B cell (primary cell): ENCODE data around the gene ZCCHC24. TPM values are rescaled to one million over a fixed set of nuclear protein-coding genes. Genes with fewer than 3 reads are reported as not detected.

ENCODE experiments used
- ATAC-seq: fragments of 200-7000 bp; cut with Tn5 transposase; one replicate; pipeline ENCODE4 v1.10.0; 2021; ENCODE audit warnings: low read depth, mild to moderate bottlenecking, moderate number of reproducible peaks, moderate library complexity
- CTCF ChIA-PET: fragments of 350-600 bp; sonication (Branson Sonifier 250); formaldehyde crosslinking; loops from one replicate; lab custom pipeline; 2021; ENCODE audit warnings: antibody characterized with exemption, inconsistent platforms; lab: Charles Lee
- POLR2A ChIA-PET: fragments of 350-600 bp; sonication (Branson Sonifier 250); formaldehyde crosslinking; loops from one replicate; lab custom pipeline; 2021; ENCODE audit warnings: antibody characterized with exemption; lab: Charles Lee
- DNase-seq: peaks from one replicate; pipeline ENCODE4 v3.0.0; 2013
- H2AFZ ChIP-seq: 2 replicates; pipeline ENCODE4 v1.6.1; 2012; ENCODE audit warnings: mild to moderate bottlenecking, low read depth, low read length; ENCODE audit not compliant: insufficient read depth, poor library complexity, severe bottlenecking
- H3K27ac ChIP-seq, 2 donors: 1 replicate in 1 of 2; 2 replicates in 1 of 2; pipeline ENCODE4 v1.5.1; 2012 to 2013; ENCODE audit warnings: low read length in 2 of 2, mild to moderate bottlenecking in 2 of 2, moderate library complexity in 1 of 2
- H3K27me3 ChIP-seq, 4 experiments: fragments of 200-600 bp in 1 of 4; sonication (generic) in 1 of 4; replicated peaks in 1 of 4; 1 replicate in 2 of 4; 2 replicates in 2 of 4; pipeline versions ENCODE4 v1.6.1 to v1.7.0; 2013 to 2016; ENCODE audit warnings: low read length in 3 of 4, mild to moderate bottlenecking in 2 of 4, mixed read lengths in 1 of 4, moderate library complexity in 1 of 4; ENCODE audit not compliant: insufficient read depth in 4 of 4, control insufficient read depth in 3 of 4; ENCODE audit errors: control extremely low read depth in 1 of 4
- H3K36me3 ChIP-seq, 2 experiments: replicated peaks in 1 of 2; 1 replicate in 1 of 2; 2 replicates in 1 of 2; pipeline versions ENCODE4 v1.6.1 to v1.7.1; 2013; ENCODE audit warnings: low read length in 1 of 2; ENCODE audit not compliant: insufficient read depth in 2 of 2, control insufficient read depth in 1 of 2; ENCODE audit errors: control extremely low read depth in 1 of 2, extremely low read depth in 1 of 2
- H3K4me1 ChIP-seq, 2 donors: fragments of 200-600 bp in 1 of 2; sonication (generic) in 1 of 2; 1 replicate in 1 of 2; 2 replicates in 1 of 2; pipeline versions ENCODE4 v1.5.1 to v1.6.1; 2013 to 2017; ENCODE audit warnings: low read length in 2 of 2; ENCODE audit not compliant: control insufficient read depth in 2 of 2, insufficient read depth in 2 of 2
- H3K4me2 ChIP-seq: replicated peaks from 2 replicates; pipeline ENCODE3; 2012; ENCODE audit warnings: mild to moderate bottlenecking, low read depth, low read length; ENCODE audit not compliant: poor library complexity, severe bottlenecking
- H3K4me3 ChIP-seq, 5 experiments: fragments of 200-600 bp in 1 of 5; sonication (generic) in 1 of 5; 1 replicate in 3 of 5; 2 replicates in 2 of 5; pipeline versions ENCODE4 v1.5.1 to v1.7.0; 2011 to 2016; ENCODE audit warnings: low read length in 4 of 5, mild to moderate bottlenecking in 4 of 5, low read depth in 2 of 5, control low read depth in 1 of 5, moderate library complexity in 1 of 5; ENCODE audit not compliant: insufficient read depth in 1 of 5; ENCODE audit errors: control extremely low read depth in 1 of 5, extremely low read depth in 1 of 5
- H3K79me2 ChIP-seq: fragments of 200-600 bp; sonication (generic); one replicate; pipeline ENCODE4 v1.6.0; 2016; ENCODE audit warnings: low read length; ENCODE audit not compliant: control insufficient read depth, insufficient read depth
- H3K9ac ChIP-seq: fragments of 200-600 bp; sonication (generic); 2 replicates; pipeline ENCODE4 v1.6.1; 2017; ENCODE audit warnings: mild to moderate bottlenecking, low read length, moderate library complexity
- H3K9me3 ChIP-seq, 3 donors: one replicate each; pipeline versions ENCODE4 v1.6.1 to v1.7.1; 2013; ENCODE audit warnings: low read length in 2 of 3; ENCODE audit not compliant: control insufficient read depth in 2 of 3, insufficient read depth in 1 of 3; ENCODE audit errors: control extremely low read depth in 1 of 3
- H4K20me1 ChIP-seq: 2 replicates; pipeline ENCODE4 v1.6.0; 2012; ENCODE audit warnings: mild to moderate bottlenecking, low read length; ENCODE audit not compliant: insufficient read depth, control insufficient read depth, poor library complexity, severe bottlenecking
- H3K27ac Mint-ChIP-seq: one replicate; pipeline ENCODE4 v1.8.0; 2021; ENCODE audit warnings: mixed read lengths
- H3K27me3 Mint-ChIP-seq: one replicate; pipeline ENCODE4 v1.8.0; 2021; ENCODE audit warnings: mixed read lengths
- H3K4me1 Mint-ChIP-seq: one replicate; pipeline ENCODE4 v1.8.0; 2021; ENCODE audit warnings: mixed read lengths
- H3K4me3 Mint-ChIP-seq: one replicate; pipeline ENCODE4 v1.8.0; 2021; ENCODE audit warnings: mixed read lengths
- H3K9me3 Mint-ChIP-seq: one replicate; pipeline ENCODE4 v1.8.0; 2022; ENCODE audit warnings: mixed read lengths; ENCODE audit not compliant: insufficient read depth
- CTCF ChIP-seq: fragments of 200-600 bp; IDR thresholded peaks from one replicate; pipeline ENCODE4 v1.8.0; 2022; ENCODE audit warnings: antibody characterized with exemption, mild to moderate bottlenecking
- EZH2 ChIP-seq: IDR thresholded peaks from 2 replicates; pipeline ENCODE4 v1.6.1; 2012; ENCODE audit warnings: borderline replicate concordance, low read depth, mild to moderate bottlenecking, moderate library complexity, low read length; ENCODE audit not compliant: insufficient read depth, poor library complexity, severe bottlenecking
- WGBS: methylation state at CpG from one replicate; pipeline ENCODE4 v1.1.5; 2013; ENCODE audit warnings: missing lambda C conversion rate; ENCODE audit not compliant: insufficient coverage; 5-methylcytosine and 5-hydroxymethylcytosine counted together
- intact Hi-C: fragments of 100-400 bp; cut with micrococcal nuclease; formaldehyde crosslinking; loops from one replicate; pipeline ENCODE4 v1.10.0; 2022
- polyA plus RNA-seq: library from polyadenylated mRNA; depleted of rRNA; stranded (reverse); fragments of >200 nt; gene quantifications from 2 replicates; pipeline ENCODE4 v1.2.3, GENCODE V29; 2012
- total RNA-seq, 2 donors: library from RNA; stranded (reverse); fragments of 120-200 nt in 1 of 2; gene quantifications; 1 replicate in 1 of 2; 2 replicates in 1 of 2; pipeline versions ENCODE4 v1.2.3 to v1.2.4, GENCODE V29; 2013 to 2022

The ZCCHC24 gene
- total and polyA plus RNA-seq, 2 donors (not counting 1 experiment from before 2014, with no cell fraction given) = 0.34 to 2.3 TPM

- Histone ChIP-seq H2AFZ (no peak overlapping the region), H3K27me3 (peaks cover 0 to 20% (median 10%) of the 10 kb centered on the region in 4 experiments), H3K27ac (no peak overlapping the region), H4K20me1 (peaks cover 7% of the 10 kb centered on the region), H3K4me2 (no peak overlapping the region), H3K36me3 (no peaks in the 10 kb centered on the region), H3K4me1 (peaks cover 14 to 20% of the 10 kb centered on the region in 2 donors), H3K79me2 (no peaks in the 10 kb centered on the region), H3K9me3 (peaks cover 0 to 2% (median 0%) of the 10 kb centered on the region in 3 donors), H3K9ac (no peak overlapping the region), H3K4me3 (no peak overlapping the region)
- POLR2A ChIA-PET = no interaction called here
- ATAC-seq (no peak), DNase-seq (no peak)
- CTCF ChIA-PET = interaction anchor here (0.9 kb wide), 1 partner anchor 65 kb away, joined by 4 read pairs; no protein-coding TSS in a partner anchor
- Mint-ChIP-seq H3K4me1 (peaks cover 16% of the 10 kb centered on the region), H3K9me3 (no peaks in the 10 kb centered on the region), H3K27ac (no peak overlapping the region), H3K27me3 (peaks cover 9% of the 10 kb centered on the region), H3K4me3 (no peak overlapping the region)
- WGBS = 100% methylated on average over 6 of the region's 6 CpGs
- intact Hi-C loops = loop anchor here (10.0 kb wide), 3 partner anchors 55 to 765 kb away; partner anchors contain the start of gene ANXA11
- TF ChIP-seq EZH2 = no peak
- TF ChIP-seq CTCF = no peak
These were observed 5.1 kb downstream of the ZCCHC24 start for GRCh38 chr10:79440281-79440680.

DNA sequence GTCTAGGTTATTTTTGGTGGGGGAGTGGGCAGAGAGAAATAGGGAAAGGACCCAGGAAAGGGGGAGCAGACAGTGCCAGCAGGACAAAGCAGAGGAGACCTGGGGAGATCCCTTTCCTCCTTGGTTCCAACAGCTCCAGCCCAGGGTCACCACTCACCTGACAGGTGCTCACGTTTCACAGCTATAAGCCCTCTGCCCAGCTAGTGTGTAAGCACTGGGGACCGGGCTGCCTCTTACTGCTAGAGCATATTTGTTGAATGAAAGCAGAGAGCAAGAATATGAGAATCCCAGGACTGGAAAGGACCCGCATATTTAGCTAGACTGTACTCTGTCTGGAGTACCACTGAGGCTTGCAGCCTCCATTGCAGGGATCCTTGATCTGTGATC lies 6.7 kb downstream of the ZCCHC24 start:
- intact Hi-C loops = no loop called here
- no peak overlapping the region for H2AFZ ChIP-seq
- WGBS = 71% methylated on average over 1 of the region's 3 CpGs

More for the DNA sequence above, 6.7 kb downstream of the ZCCHC24 start:
- ChIA-PET CTCF (no interaction called here), POLR2A (no interaction called here)
- Mint-ChIP-seq H3K27me3 (peaks cover 9% of the 10 kb centered on the region), H3K4me1 (peaks cover 6% of the 10 kb centered on the region), H3K9me3 (no peaks in the 10 kb centered on the region), H3K27ac (no peak overlapping the region), H3K4me3 (no peak overlapping the region)
- no peaks in the 10 kb centered on the region for H3K36me3 ChIP-seq
- peaks cover 0 to 2% (median 0%) of the 10 kb centered on the region in 3 donors for H3K9me3 ChIP-seq
- H3K27me3 ChIP-seq = peaks cover 0 to 20% (median 10%) of the 10 kb centered on the region in 4 experiments
- H3K27ac ChIP-seq = no peak overlapping the region
- no peaks in the 10 kb centered on the region for H3K79me2 ChIP-seq
- peaks cover 2% of the 10 kb centered on the region for H4K20me1 ChIP-seq
- TF ChIP-seq CTCF (no peak), EZH2 (no peak)
- H3K4me3 ChIP-seq = no peak overlapping the region
- DNase-seq = no peak
- peaks cover 6 to 8% of the 10 kb centered on the region in 2 donors for H3K4me1 ChIP-seq
- ATAC-seq = no peak
- no peak overlapping the region for H3K4me2 ChIP-seq
- no peak overlapping the region for H3K9ac ChIP-seq
